GM23248 (cell line): ENCODE measurements around the gene METTL23. TPM values are rescaled to one million over a fixed set of nuclear protein-coding genes. Genes with fewer than 3 reads are reported as not detected.
A peak's percentile ranks its signal among the peaks of the same experiment; 100 is the strongest.
"Not testable (repeated sequence)": the region's sequence is repeated elsewhere in the genome, so short reads cannot be mapped to it uniquely, and the experiment has no call there.

ENCODE experiments used
- DNase-seq: peaks from one replicate; pipeline ENCODE4 v3.0.0-alpha.2; 2015
- H2AFZ ChIP-seq: fragments of 200-600 bp; sonication (generic); 2 replicates; pipeline ENCODE4 v1.6.1; 2016; ENCODE audit warnings: antibody characterized with exemption
- H3F3A ChIP-seq: fragments of 200-600 bp; sonication (generic); 2 replicates; pipeline ENCODE4 v1.6.1; 2016; ENCODE audit warnings: mild to moderate bottlenecking, antibody characterized with exemption, mixed run types; ENCODE audit not compliant: insufficient read depth
- H3K27ac ChIP-seq: fragments of 200-600 bp; sonication (generic); 2 replicates; pipeline ENCODE4 v1.5.1; 2016; ENCODE audit warnings: mild to moderate bottlenecking
- H3K27me3 ChIP-seq: fragments of 200-600 bp; sonication (generic); replicated peaks from 2 replicates; pipeline ENCODE4 v1.6.1; 2016; ENCODE audit warnings: mild to moderate bottlenecking; ENCODE audit not compliant: insufficient read depth
- H3K36me3 ChIP-seq: fragments of 200-600 bp; sonication (generic); 2 replicates; pipeline ENCODE4 v1.6.1; 2016; ENCODE audit warnings: low read depth, mild to moderate bottlenecking
- H3K4me1 ChIP-seq: fragments of 200-600 bp; sonication (generic); 2 replicates; pipeline ENCODE4 v1.6.1; 2016; ENCODE audit warnings: mild to moderate bottlenecking; ENCODE audit not compliant: insufficient read depth
- H3K4me2 ChIP-seq: fragments of 200-600 bp; sonication (generic); one replicate; pipeline ENCODE4 v1.6.1; 2016; ENCODE audit warnings: mild to moderate bottlenecking; ENCODE audit not compliant: unreplicated experiment
- H3K4me3 ChIP-seq: fragments of 200-600 bp; sonication (generic); 2 replicates; pipeline ENCODE4 v1.5.1; 2016; ENCODE audit warnings: mild to moderate bottlenecking
- H3K79me2 ChIP-seq: fragments of 200-600 bp; sonication (generic); 2 replicates; pipeline ENCODE4 v1.6.1; 2016; ENCODE audit warnings: mild to moderate bottlenecking; ENCODE audit not compliant: insufficient read depth
- H3K9ac ChIP-seq: fragments of 200-600 bp; sonication (generic); 2 replicates; pipeline ENCODE4 v1.6.1; 2016; ENCODE audit warnings: mild to moderate bottlenecking
- H3K9me2 ChIP-seq: fragments of 200-600 bp; sonication (generic); 2 replicates; pipeline ENCODE4 v1.6.1; 2016; ENCODE audit warnings: mixed run types, mild to moderate bottlenecking, moderate library complexity; ENCODE audit not compliant: insufficient read depth
- H3K9me3 ChIP-seq: fragments of 200-600 bp; sonication (generic); one replicate; pipeline ENCODE4 v1.6.1; 2017; ENCODE audit warnings: low read depth
- H4K20me1 ChIP-seq: fragments of 200-600 bp; sonication (generic); 2 replicates; pipeline ENCODE4 v1.6.0; 2016; ENCODE audit not compliant: insufficient read depth
- EZH2 ChIP-seq: fragments of 200-600 bp; sonication (generic); IDR thresholded peaks from 2 replicates; pipeline ENCODE4 v1.6.1; 2018; ENCODE audit warnings: antibody characterized with exemption, mild to moderate bottlenecking; ENCODE audit not compliant: insufficient read depth, poor library complexity, severe bottlenecking
- EZH2phosphoT487 ChIP-seq: fragments of 200-600 bp; sonication (generic); IDR thresholded peaks from 2 replicates; pipeline ENCODE4 v1.6.1; 2018; ENCODE audit warnings: antibody characterized with exemption, moderate library complexity, mild to moderate bottlenecking, low read depth; ENCODE audit not compliant: insufficient read depth
- WGBS, 2 experiments: methylation state at CpG; one replicate each; pipeline ENCODE4 v1.1.6; 2015 to 2017; ENCODE audit warnings: low lambda C conversion rate in 2 of 2, low coverage in 1 of 2; ENCODE audit errors: missing lambda C conversion rate in 2 of 2; 5-methylcytosine and 5-hydroxymethylcytosine counted together
- in situ Hi-C: fragments of 300-500 bp; cut with MboI; formaldehyde crosslinking; loops from 2 replicates; pipeline ENCODE4 v1.15.0; 2020
- polyA plus RNA-seq: library from polyadenylated mRNA; unstranded; fragments of >200 nt; fragmentation: Nextera tagmentation; extraction: Ambion mirVana; gene quantifications from 2 replicates; pipeline ENCODE4 v1.2.1, GENCODE V29; 2016
- total RNA-seq: library from RNA; depleted of rRNA; stranded (reverse); fragments of >200 nt; shearing (Covaris generic); gene quantifications from 2 replicates; pipeline ENCODE4 v1.2.3, GENCODE V29; 2014

Gene METTL23
- total and polyA plus RNA-seq, 2 experiments from 2014 or later = 35.6 to 54.8 TPM

DNA sequence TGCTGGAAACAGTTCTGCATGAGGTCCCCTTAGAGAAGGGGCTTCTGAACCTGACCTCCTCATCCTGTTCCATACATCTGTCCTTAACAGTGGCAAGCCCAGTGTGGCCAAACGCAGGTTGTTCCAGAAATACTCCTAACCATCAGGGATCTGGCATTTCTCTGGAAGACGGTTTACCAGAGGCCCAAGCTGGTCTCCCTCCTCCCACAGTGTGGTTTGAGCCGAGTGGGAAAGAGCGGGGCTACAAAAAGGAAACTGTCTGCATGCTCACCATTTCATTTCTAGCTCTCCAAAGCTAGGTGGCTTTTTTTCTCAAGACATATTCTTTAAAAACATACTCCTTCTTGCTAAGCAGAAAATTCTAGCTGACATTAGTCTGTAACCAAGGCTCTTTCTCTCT lies 21.8 kb upstream of the METTL23 start:
- no peak overlapping the region for H3K27ac ChIP-seq
- no peak for DNase-seq

DNA sequence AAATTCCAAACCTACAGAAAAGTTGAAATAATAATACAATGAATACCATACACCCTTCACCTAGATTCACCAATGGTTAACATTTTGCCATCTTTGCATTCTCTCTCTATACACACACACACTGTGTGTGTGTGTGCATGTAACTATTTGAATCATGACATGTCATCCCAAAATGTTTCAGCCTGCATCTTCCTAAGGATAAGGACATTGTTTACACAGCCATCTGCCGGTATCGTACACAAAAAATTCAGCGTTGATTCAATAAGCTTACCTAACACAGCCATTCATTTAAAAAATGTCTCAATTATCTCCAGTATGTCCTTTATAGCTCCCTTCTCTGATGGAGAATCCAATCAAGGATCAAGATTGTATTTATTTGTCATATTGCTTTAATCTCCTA lies 19.8 kb upstream of the METTL23 start:
- Histone ChIP-seq H3K27me3 (no peaks in the 10 kb centered on the region), H3K36me3 (no peaks in the 10 kb centered on the region), H2AFZ (no peak overlapping the region), H3K9ac (no peak overlapping the region), H3K9me2 (no peaks in the 10 kb centered on the region), H3K4me3 (no peak overlapping the region), H3K4me1 (peaks cover 32% of the 10 kb centered on the region), H3K4me2 (no peak overlapping the region), H3F3A (peaks cover 37% of the 10 kb centered on the region), H3K79me2 (peaks cover 88% of the 10 kb centered on the region), H3K9me3 (no peaks in the 10 kb centered on the region), H4K20me1 (peaks cover 7% of the 10 kb centered on the region; the same call in 1 of the 2 replicates), H3K27ac (no peak overlapping the region)
- WGBS, 2 experiments = 82 to 84% methylated on average over 3 of the region's 3 CpGs
- TF ChIP-seq EZH2 (no peak), EZH2phosphoT487 (no peak)
- DNase-seq = no peak
- in situ Hi-C loops = no loop called here

More for the DNA sequence above, 21.8 kb upstream of the METTL23 start:
- Histone ChIP-seq H3F3A (peaks cover 38% of the 10 kb centered on the region), H3K36me3 (no peaks in the 10 kb centered on the region), H4K20me1 (peaks cover 7% of the 10 kb centered on the region; the same call in 1 of the 2 replicates), H3K79me2 (peaks cover 97% of the 10 kb centered on the region), H3K9me3 (no peaks in the 10 kb centered on the region), H3K9me2 (no peaks in the 10 kb centered on the region), H2AFZ (no peak overlapping the region), H3K9ac (no peak overlapping the region; the same call in 1 of the 2 replicates), H3K4me1 (peaks cover 43% of the 10 kb centered on the region), H3K4me3 (no peak overlapping the region), H3K27me3 (no peaks in the 10 kb centered on the region), H3K4me2 (no peak overlapping the region)
- 56 to 57% methylated on average over 4 of the region's 4 CpGs for WGBS, 2 experiments
- TF ChIP-seq EZH2 (no peak), EZH2phosphoT487 (no peak)
- in situ Hi-C loops = no loop called here

DNA sequence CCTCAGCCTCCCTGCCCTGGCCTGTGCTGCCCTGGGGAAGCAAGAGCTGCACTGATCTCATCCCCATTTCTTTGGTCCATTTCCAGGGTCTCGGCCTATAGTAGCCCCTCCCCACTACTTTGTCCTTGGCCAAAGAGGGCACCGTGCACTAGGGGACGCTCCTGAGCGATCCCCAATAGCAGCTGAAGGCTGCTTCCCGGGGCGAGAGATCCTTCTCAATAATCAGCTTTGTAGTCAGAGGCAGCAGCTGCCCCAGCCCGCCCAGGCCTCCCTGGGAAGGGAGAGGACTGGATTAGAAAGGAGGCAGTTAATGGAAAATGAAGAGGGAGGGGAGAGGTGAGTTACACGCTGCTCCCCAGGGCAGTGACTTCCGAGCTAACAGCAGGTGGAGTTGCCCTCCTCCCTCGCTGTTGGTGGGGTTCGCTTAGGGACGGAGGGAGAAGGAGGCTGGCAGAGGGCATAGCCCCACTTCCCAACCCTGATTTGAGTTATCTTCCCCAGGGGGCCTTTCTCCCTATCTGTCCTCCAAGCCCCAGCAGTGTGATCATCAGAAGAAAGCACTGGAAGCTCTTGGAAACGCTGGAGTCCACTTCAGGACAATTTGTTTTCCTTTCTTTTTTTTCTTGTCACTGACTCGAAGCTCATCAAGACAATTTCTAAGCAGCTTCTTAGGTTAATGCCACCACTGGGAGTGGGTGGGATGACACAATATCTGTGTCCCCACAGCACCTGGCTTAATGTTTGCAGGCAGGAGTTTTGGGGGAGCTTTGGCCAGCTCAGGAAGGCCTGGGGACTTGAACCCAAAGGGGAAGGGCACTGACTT lies 18.4 kb upstream of the METTL23 start:
- Histone ChIP-seq H3K4me2 (peak overlapping the region; percentile 95), H3K4me1 (peaks cover 29% of the 10 kb centered on the region)

DNA sequence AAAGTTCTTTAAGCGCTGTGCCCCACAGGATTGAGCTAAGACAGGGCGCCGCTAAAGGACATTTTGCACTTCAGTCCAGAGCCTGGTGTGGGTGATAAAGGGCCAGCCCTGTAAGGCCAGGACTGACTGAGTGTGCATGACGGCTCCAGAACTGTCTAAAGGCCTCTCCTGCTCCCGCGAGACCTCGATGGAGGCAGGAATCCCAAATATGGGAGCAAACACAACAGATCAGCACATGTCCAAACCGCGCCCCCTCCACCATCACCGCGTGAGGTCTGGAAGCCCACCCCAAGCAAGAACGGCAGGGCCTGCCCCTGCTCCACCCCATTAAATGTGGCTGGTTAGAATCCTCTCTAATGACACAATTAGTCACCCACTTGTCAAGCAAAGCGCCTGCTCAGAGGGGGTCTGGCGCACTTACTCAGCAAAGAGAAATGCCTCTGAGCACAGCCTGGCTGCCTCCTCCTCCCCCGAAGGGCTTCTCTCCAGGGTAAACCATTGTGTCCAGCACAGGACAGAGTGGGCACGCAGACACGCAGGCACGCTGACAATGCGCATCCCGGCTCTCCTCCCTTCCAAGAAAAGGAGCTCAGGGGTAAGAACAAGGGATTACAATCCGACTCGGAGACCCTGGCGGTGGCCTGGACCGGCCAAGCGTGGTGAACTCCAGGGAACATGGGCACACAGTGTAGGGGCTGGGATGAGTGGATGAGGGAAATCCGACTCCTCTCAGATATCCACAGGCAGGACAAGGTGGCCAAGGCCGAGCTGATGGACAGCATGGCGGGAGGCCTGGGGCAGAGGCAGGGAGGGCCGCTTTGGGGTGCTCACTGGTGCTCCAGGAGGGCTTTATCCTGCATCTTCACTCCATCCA lies 17.3 kb upstream of the METTL23 start:
- WGBS, 2 experiments = 4 to 5% methylated on average over 29 of the region's 29 CpGs
- H3K27me3 ChIP-seq = no peaks in the 10 kb centered on the region
- peak overlapping the region; percentile 98 for H3K27ac ChIP-seq
- peaks cover 88% of the 10 kb centered on the region for H3K79me2 ChIP-seq
- peaks cover 30% of the 10 kb centered on the region for H3K4me1 ChIP-seq
- peaks cover 7% of the 10 kb centered on the region; the same call in 1 of the 2 replicates for H4K20me1 ChIP-seq
- no peaks in the 10 kb centered on the region for H3K9me3 ChIP-seq
- peak overlapping the region; percentile 99 for H3K9ac ChIP-seq
- in situ Hi-C loops = no loop called here
- H3K36me3 ChIP-seq = no peaks in the 10 kb centered on the region
- peak; percentile 98 for DNase-seq
- no peak overlapping the region for H2AFZ ChIP-seq
- H3K4me2 ChIP-seq = peak overlapping the region; percentile 95
- H3K4me3 ChIP-seq = peak overlapping the region; percentile 90
- TF ChIP-seq EZH2phosphoT487 (no peak), EZH2 (no peak)
- H3F3A ChIP-seq = peaks cover 44% of the 10 kb centered on the region
- H3K9me2 ChIP-seq = no peaks in the 10 kb centered on the region

More for the DNA sequence above, 18.4 kb upstream of the METTL23 start:
- peak overlapping the region; percentile 99 for H3K9ac ChIP-seq
- peaks cover 88% of the 10 kb centered on the region for H3K79me2 ChIP-seq
- peaks cover 7% of the 10 kb centered on the region; the same call in 1 of the 2 replicates for H4K20me1 ChIP-seq
- H3K9me3 ChIP-seq = no peaks in the 10 kb centered on the region
- peaks cover 41% of the 10 kb centered on the region for H3F3A ChIP-seq
- peak overlapping the region; percentile 90 for H3K4me3 ChIP-seq
- DNase-seq = no peak
- no peaks in the 10 kb centered on the region for H3K36me3 ChIP-seq
- no peak for TF ChIP-seq EZH2
- TF ChIP-seq EZH2phosphoT487 = no peak
- no peaks in the 10 kb centered on the region for H3K27me3 ChIP-seq
- no peaks in the 10 kb centered on the region for H3K9me2 ChIP-seq
- in situ Hi-C loops = no loop called here
- peak overlapping the region; percentile 98 for H3K27ac ChIP-seq
- 52 to 58% methylated on average over 14 of the region's 14 CpGs for WGBS, 2 experiments
- no peak overlapping the region for H2AFZ ChIP-seq

DNA sequence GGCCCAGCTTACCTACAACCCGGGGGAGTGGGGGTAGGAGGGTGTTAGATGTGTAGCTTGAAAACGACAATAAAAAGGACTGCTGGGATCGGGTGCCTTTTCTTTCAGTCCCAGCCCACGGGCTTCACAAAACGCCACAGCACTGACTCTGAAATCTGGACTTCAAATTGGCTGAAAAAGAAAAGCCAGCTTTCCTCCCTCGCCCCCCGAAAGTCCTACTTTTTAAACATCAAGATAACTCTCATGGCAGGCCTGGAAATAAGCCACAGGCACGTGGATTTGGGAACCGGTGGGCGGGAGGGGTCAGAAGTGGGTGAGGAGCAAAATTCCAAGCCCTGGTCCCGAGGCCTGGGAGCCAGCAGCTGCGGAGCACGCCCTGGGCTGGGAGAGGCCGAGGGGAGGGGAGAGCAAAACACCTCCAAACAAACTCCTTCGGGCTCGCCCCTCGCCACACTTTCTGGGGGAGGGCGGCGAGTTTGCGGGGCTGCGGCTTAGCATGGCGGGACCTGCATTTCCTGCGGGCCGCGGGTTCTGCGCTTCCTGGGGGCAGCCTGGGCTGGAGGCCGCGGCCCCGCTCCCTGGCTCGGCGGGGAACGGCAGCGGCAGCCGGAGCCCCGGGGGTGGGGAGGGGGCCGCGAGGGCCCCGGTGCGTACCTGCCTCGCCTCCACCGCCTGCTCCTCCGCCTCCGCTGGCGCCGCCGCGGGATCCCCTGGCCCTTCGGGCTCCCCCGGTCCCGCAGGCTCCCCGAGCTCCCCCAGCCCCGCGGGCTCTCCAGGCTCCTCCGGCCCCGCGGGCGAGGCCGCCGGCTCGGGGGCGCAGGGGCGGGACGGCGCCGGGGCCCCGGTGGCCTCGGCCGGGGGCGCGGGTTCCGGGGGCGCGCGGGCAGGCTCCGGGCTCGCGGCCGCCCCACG lies 16.4 kb upstream of the METTL23 start:
- H3K9me3 ChIP-seq, H2AFZ ChIP-seq, H3K36me3 ChIP-seq, H3K27me3 ChIP-seq, H4K20me1 ChIP-seq, H3K9me2 ChIP-seq, in situ Hi-C loops: not testable (repeated sequence)
- DNase-seq = peak; percentile 65
- Histone ChIP-seq H3F3A (peaks cover 50% of the 10 kb centered on the region), H3K4me1 (peaks cover 37% of the 10 kb centered on the region), H3K27ac (peak overlapping the region; percentile 98), H3K79me2 (peaks cover 88% of the 10 kb centered on the region), H3K4me2 (peak overlapping the region; percentile 95), H3K9ac (peak overlapping the region; percentile 99), H3K4me3 (peak overlapping the region; percentile 90)
- 1% methylated on average over 23 to 26 of the region's 79 CpGs for WGBS, 2 experiments
